ENCODE data around the gene NUDT14. TPM values are rescaled to one million over a fixed set of nuclear protein-coding genes. Genes with fewer than 3 reads are reported as not detected.

The NUDT14 gene
- total RNA-seq, 6 experiments from 2014 or later, result 9.0 to 27.4 (median 11.4) TPM

DNA sequence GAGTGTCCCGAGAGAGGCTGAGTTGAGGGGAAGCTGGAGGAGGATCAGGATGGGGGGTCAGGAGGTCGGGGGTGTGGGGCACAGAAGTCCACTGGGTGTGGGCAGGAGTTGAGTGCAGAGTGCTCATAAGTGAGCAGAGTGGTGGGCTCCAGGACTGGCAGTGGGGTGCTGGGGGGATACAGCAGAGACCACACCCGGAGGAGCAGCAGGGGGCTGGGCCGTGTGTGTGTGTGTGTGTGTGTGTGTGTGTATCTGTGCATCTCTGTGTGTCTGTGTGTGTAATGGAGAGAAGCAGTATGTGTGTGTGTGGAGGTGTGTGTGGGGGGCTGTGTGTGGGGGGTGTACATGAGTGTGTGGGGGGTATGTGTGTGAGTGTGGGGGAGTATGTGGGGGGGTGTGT, 4.9 kb upstream of the NUDT14 start:
- DNase-seq (no peak), ATAC-seq (no peak)
- no peak for TF ChIP-seq POLR2A (IDR thresholded peaks at IDR 0.05)
- TF ChIP-seq, protein P1, sequence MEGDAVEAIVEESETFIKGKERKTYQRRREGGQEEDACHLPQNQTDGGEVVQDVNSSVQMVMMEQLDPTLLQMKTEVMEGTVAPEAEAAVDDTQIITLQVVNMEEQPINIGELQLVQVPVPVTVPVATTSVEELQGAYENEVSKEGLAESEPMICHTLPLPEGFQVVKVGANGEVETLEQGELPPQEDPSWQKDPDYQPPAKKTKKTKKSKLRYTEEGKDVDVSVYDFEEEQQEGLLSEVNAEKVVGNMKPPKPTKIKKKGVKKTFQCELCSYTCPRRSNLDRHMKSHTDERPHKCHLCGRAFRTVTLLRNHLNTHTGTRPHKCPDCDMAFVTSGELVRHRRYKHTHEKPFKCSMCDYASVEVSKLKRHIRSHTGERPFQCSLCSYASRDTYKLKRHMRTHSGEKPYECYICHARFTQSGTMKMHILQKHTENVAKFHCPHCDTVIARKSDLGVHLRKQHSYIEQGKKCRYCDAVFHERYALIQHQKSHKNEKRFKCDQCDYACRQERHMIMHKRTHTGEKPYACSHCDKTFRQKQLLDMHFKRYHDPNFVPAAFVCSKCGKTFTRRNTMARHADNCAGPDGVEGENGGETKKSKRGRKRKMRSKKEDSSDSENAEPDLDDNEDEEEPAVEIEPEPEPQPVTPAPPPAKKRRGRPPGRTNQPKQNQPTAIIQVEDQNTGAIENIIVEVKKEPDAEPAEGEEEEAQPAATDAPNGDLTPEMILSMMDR (IDR thresholded peaks at IDR 0.05), result no peak
- Histone ChIP-seq H3K27me3 (no peaks in the 10 kb centered on the region), H3K4me3 (no peak overlapping the region), H3K36me3 (no peaks in the 10 kb centered on the region), H3K27ac (no peak overlapping the region), H3K9me3 (no peaks in the 10 kb centered on the region), H3K4me1 (no peaks in the 10 kb centered on the region)
- WGBS (ENCODE audit: insufficient coverage, low coverage, low lambda C conversion rate, missing lambda C conversion rate), result 27% methylated on average over 4 of the region's 4 CpGs
- intact Hi-C loops (cut with DNase I), result no loop called here

DNA sequence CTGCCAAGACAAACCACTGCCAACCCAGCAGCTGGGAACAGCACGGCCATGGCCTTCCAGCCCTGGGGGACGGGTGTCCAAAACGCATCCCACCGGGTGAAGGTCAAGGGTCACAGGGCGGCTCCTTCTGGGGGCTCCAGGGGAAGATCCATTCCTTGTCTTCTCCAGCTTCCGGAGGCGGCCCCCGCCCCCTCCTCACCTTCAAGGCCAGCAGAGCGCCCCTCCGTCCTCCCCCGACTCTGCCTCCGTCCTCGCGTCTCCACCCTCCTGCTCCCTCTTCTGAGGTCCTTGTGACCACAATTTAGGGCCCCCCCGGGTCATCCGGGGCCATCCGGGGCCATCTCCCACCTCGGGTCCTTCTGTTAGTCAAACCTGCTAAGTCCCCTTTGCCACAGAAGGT, 3.9 kb upstream of the NUDT14 start:
- ATAC-seq (no peak), DNase-seq (no peak)
- intact Hi-C loops (cut with DNase I), result no loop called here
- H3K27me3 ChIP-seq, result no peaks in the 10 kb centered on the region
- no peaks in the 10 kb centered on the region for H3K4me1 ChIP-seq
- no peak overlapping the region for H3K27ac ChIP-seq
- TF ChIP-seq POLR2A (IDR thresholded peaks at IDR 0.05), result no peak
- TF ChIP-seq, protein P1 (IDR thresholded peaks at IDR 0.05), result no peak
- H3K9me3 ChIP-seq, result no peaks in the 10 kb centered on the region
- H3K4me3 ChIP-seq, result no peak overlapping the region
- WGBS (ENCODE audit: insufficient coverage, low coverage, low lambda C conversion rate, missing lambda C conversion rate), result no CpG with 5 or more reads among the region's 18 CpGs
- no peaks in the 10 kb centered on the region for H3K36me3 ChIP-seq

DNA sequence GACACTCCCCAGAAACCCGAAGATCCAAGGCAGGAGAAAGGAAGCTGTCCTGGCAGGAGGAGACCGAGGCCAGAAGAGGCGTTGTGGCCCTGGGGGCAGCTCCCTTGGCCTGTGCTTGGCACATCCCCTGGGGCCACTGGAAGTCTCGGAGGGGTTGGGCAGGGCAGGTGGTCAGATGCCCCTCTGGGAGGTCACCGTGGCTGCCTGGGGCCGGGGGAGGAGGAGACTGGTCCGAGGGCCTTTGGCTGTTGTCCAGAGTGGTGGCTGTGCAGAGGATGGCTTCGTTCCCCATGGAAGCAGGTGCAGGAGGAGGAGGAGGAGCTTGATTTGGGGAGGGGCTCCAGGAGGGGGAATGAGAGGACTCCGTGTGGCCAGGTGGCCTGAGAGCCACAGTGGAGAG, 3.3 kb upstream of the NUDT14 start:
- Histone ChIP-seq H3K36me3 (no peaks in the 10 kb centered on the region), H3K4me3 (no peak overlapping the region), H3K4me1 (no peaks in the 10 kb centered on the region), H3K27ac (no peak overlapping the region), H3K27me3 (no peaks in the 10 kb centered on the region), H3K9me3 (no peaks in the 10 kb centered on the region)
- intact Hi-C loops (cut with DNase I), result no loop called here
- DNase-seq (no peak), ATAC-seq (no peak)
- 52% methylated on average over 3 of the region's 9 CpGs for WGBS (ENCODE audit: insufficient coverage, low coverage, low lambda C conversion rate, missing lambda C conversion rate)
- no peak for TF ChIP-seq POLR2A (IDR thresholded peaks at IDR 0.05)
- TF ChIP-seq, protein P1 (IDR thresholded peaks at IDR 0.05), result no peak

DNA sequence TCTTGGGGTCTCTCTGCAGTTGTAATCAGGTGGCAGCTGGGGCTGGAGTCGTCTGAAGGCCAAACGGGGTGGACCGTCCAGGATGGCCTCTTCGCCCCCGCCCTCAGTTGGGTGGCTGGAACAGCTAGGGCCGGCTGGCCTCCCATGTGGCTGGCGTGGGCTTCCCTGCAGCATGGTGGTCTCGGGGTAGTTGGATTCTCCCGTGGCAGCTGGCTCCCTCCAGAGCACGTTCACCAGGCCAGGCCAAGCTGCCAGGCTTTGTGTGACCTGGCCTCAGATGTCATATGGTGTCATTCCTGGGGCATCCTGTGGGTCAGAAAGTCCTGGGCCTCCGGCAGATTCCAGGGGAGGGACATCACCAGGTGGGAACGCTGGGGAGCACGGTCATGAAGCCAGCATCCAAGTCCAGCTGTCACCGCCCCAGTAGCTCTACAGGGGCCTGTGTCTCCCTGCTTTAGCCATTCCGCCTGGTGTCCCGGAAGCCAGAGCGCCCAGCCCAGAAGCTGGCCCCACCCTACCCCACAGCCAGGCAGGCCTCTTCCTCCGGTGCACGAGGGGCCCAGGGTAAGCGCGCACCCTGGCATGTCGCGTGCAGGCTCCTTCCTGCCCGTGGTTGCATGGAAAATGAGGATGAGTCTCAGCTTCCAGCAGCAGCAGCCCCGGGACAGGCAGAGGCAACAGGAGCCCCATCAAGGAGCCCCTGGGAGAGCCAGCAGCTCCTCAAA, 1.3 kb upstream of the NUDT14 start:
- 50% methylated on average over 3 of the region's 25 CpGs for WGBS (ENCODE audit: insufficient coverage, low coverage, low lambda C conversion rate, missing lambda C conversion rate)
- no peak for TF ChIP-seq POLR2A (IDR thresholded peaks at IDR 0.05)
- TF ChIP-seq, protein P1 (IDR thresholded peaks at IDR 0.05), result no peak

More for the DNA sequence above, 1.3 kb upstream of the NUDT14 start:
- Histone ChIP-seq H3K27me3 (no peaks in the 10 kb centered on the region), H3K4me3 (no peak overlapping the region), H3K27ac (no peak overlapping the region), H3K9me3 (no peaks in the 10 kb centered on the region), H3K36me3 (no peaks in the 10 kb centered on the region), H3K4me1 (no peaks in the 10 kb centered on the region)
- intact Hi-C loops (cut with DNase I), result no loop called here
- no peak for DNase-seq
- no peak for ATAC-seq
